IgD-negative memory B cell (primary cell): ENCODE results near the gene SYCN. TPM values are rescaled to one million over a fixed set of nuclear protein-coding genes. Genes with fewer than 3 reads are reported as not detected.
"Not testable (repeated sequence)": the region's sequence is repeated elsewhere in the genome, so short reads cannot be mapped to it uniquely, and the experiment has no call there.

Source experiments
- H3K27ac Mint-ChIP-seq, 3 donors: one replicate each; pipeline ENCODE4 v1.8.0; 2020 to 2022; ENCODE audit warnings: mild to moderate bottlenecking in 3 of 3, mixed read lengths in 3 of 3, moderate library complexity in 1 of 3
- H3K27me3 Mint-ChIP-seq: one replicate; pipeline ENCODE4 v1.8.0; 2021; ENCODE audit warnings: mixed read lengths
- H3K36me3 Mint-ChIP-seq: one replicate; pipeline ENCODE4 v1.8.0; 2020; ENCODE audit warnings: mild to moderate bottlenecking, mixed read lengths
- H3K4me1 Mint-ChIP-seq, 3 donors: one replicate each; pipeline ENCODE4 v1.8.0; 2020 to 2022; ENCODE audit warnings: mixed read lengths in 3 of 3, mild to moderate bottlenecking in 1 of 3
- H3K4me3 Mint-ChIP-seq, 4 donors: one replicate each; pipeline ENCODE4 v1.8.0; 2020 to 2022; ENCODE audit warnings: mild to moderate bottlenecking in 4 of 4, mixed read lengths in 4 of 4, moderate library complexity in 3 of 4
- H3K9me3 Mint-ChIP-seq, 3 donors: one replicate each; pipeline ENCODE4 v1.8.0; 2020 to 2021; ENCODE audit warnings: mixed read lengths in 3 of 3, mild to moderate bottlenecking in 1 of 3
- polyA plus RNA-seq: library from polyadenylated mRNA; unstranded; fragments of 300-500 nt; fragmentation: Illumina TruSeq; gene quantifications from one replicate; pipeline ENCODE4 v1.2.3, GENCODE V29; 2021

The SYCN gene
- polyA plus RNA-seq, 1 donor from 2014 or later = not detected

GRCh38 chr19:39238209-39238608, 34.1 kb upstream of the SYCN start:
- Mint-ChIP-seq H3K36me3 (no peaks in the 10 kb centered on the region), H3K4me1 (peaks cover 0 to 9% (median 8%) of the 10 kb centered on the region in 3 donors), H3K9me3 (no peaks in the 10 kb centered on the region), H3K27me3 (peaks cover 12% of the 10 kb centered on the region), H3K4me3 (peak overlapping the region in 2 of 4 donors; percentile 85 to 90), H3K27ac (no peak overlapping the region)

- no peaks in the 10 kb centered on the region for H3K9me3 Mint-ChIP-seq
- H3K4me1 Mint-ChIP-seq = peaks cover 0 to 9% (median 8%) of the 10 kb centered on the region in 3 donors
- H3K4me3 Mint-ChIP-seq = peak overlapping the region; percentile 43 to 90 (median 78)
- no peaks in the 10 kb centered on the region for H3K36me3 Mint-ChIP-seq
- H3K27me3 Mint-ChIP-seq = peaks cover 11% of the 10 kb centered on the region
- no peak overlapping the region for H3K27ac Mint-ChIP-seq
Measured at GRCh38 chr19:39237200-39238184, 33.4 kb upstream of the SYCN start.

- Mint-ChIP-seq H3K4me3 (no peak overlapping the region), H3K36me3 (no peaks in the 10 kb centered on the region), H3K4me1 (peaks cover 0 to 9% (median 8%) of the 10 kb centered on the region in 3 donors), H3K27me3 (peaks cover 11% of the 10 kb centered on the region), H3K9me3 (no peaks in the 10 kb centered on the region), H3K27ac (no peak overlapping the region)
Measured at GRCh38 chr19:39236527-39236926, 32.5 kb upstream of the SYCN start.

- Mint-ChIP-seq H3K27me3 (peaks cover 8% of the 10 kb centered on the region), H3K9me3 (peaks cover 0 to 4% (median 0%) of the 10 kb centered on the region in 3 donors), H3K27ac (no peak overlapping the region), H3K4me1 (peaks cover 0 to 4% (median 4%) of the 10 kb centered on the region in 3 donors), H3K36me3 (no peaks in the 10 kb centered on the region), H3K4me3 (no peak overlapping the region)
Measured at GRCh38 chr19:39232708-39233107, 28.6 kb upstream of the SYCN start.

GRCh38 chr19:39230096-39230764, 26.2 kb upstream of the SYCN start:
- peaks cover 5% of the 10 kb centered on the region for H3K27me3 Mint-ChIP-seq
- no peaks in the 10 kb centered on the region for H3K36me3 Mint-ChIP-seq
- H3K4me3 Mint-ChIP-seq = no peak overlapping the region
- no peaks in the 10 kb centered on the region for H3K4me1 Mint-ChIP-seq
- H3K27ac Mint-ChIP-seq = no peak overlapping the region
- H3K9me3 Mint-ChIP-seq = peaks cover 0 to 4% (median 0%) of the 10 kb centered on the region in 3 donors

GRCh38 chr19:39224910-39225309, 20.8 kb upstream of the SYCN start:
- Mint-ChIP-seq H3K9me3 (no peaks in the 10 kb centered on the region), H3K27me3 (peaks cover 34% of the 10 kb centered on the region), H3K27ac (no peak overlapping the region), H3K36me3 (no peaks in the 10 kb centered on the region), H3K4me1 (no peaks in the 10 kb centered on the region), H3K4me3 (no peak overlapping the region)

GRCh38 chr19:39223703-39224279, 19.7 kb upstream of the SYCN start:
- H3K27me3 Mint-ChIP-seq = peaks cover 38% of the 10 kb centered on the region
- no peak overlapping the region for H3K27ac Mint-ChIP-seq
- H3K4me1 Mint-ChIP-seq = peaks cover 0 to 1% (median 0%) of the 10 kb centered on the region in 3 donors

GRCh38 chr19:39219108-39219507, 15.0 kb upstream of the SYCN start:
- not testable (repeated sequence) for H3K27ac Mint-ChIP-seq, H3K4me3 Mint-ChIP-seq, H3K36me3 Mint-ChIP-seq, H3K9me3 Mint-ChIP-seq, H3K4me1 Mint-ChIP-seq
- H3K27me3 Mint-ChIP-seq = peaks cover 29% of the 10 kb centered on the region

More at GRCh38 chr19:39223703-39224279, 19.7 kb upstream of the SYCN start:
- Mint-ChIP-seq H3K4me3 (no peak overlapping the region), H3K9me3 (peaks cover 0 to 1% (median 0%) of the 10 kb centered on the region in 3 donors), H3K36me3 (peaks cover 3% of the 10 kb centered on the region)

GRCh38 chr19:39218230-39219007, 14.4 kb upstream of the SYCN start:
- Mint-ChIP-seq H3K36me3 (peaks cover 3% of the 10 kb centered on the region), H3K4me1 (peaks cover 0 to 1% (median 0%) of the 10 kb centered on the region in 3 donors), H3K4me3 (no peak overlapping the region), H3K27ac (no peak overlapping the region), H3K27me3 (peaks cover 23% of the 10 kb centered on the region), H3K9me3 (peaks cover 0 to 6% (median 5%) of the 10 kb centered on the region in 3 donors)

GRCh38 chr19:39217094-39217493, 13.0 kb upstream of the SYCN start:
- Mint-ChIP-seq H3K4me1 (peaks cover 0 to 1% (median 0%) of the 10 kb centered on the region in 3 donors), H3K9me3 (peaks cover 0 to 6% (median 5%) of the 10 kb centered on the region in 3 donors), H3K36me3 (peaks cover 3% of the 10 kb centered on the region), H3K27me3 (peaks cover 17% of the 10 kb centered on the region), H3K4me3 (no peak overlapping the region), H3K27ac (no peak overlapping the region)

GRCh38 chr19:39215323-39215722, 11.3 kb upstream of the SYCN start:
- H3K4me3 Mint-ChIP-seq, H3K27ac Mint-ChIP-seq, H3K9me3 Mint-ChIP-seq, H3K36me3 Mint-ChIP-seq, H3K4me1 Mint-ChIP-seq: not testable (repeated sequence)
- H3K27me3 Mint-ChIP-seq = peaks cover 11% of the 10 kb centered on the region

GRCh38 chr19:39212375-39212742, 8.3 kb upstream of the SYCN start:
- no peak overlapping the region for H3K4me3 Mint-ChIP-seq
- peaks cover 5% of the 10 kb centered on the region for H3K27me3 Mint-ChIP-seq
- H3K4me1 Mint-ChIP-seq = peaks cover 0 to 2% (median 0%) of the 10 kb centered on the region in 3 donors
- no peak overlapping the region for H3K27ac Mint-ChIP-seq
- peaks cover 0 to 5% (median 4%) of the 10 kb centered on the region in 3 donors for H3K9me3 Mint-ChIP-seq
- H3K36me3 Mint-ChIP-seq = no peaks in the 10 kb centered on the region

GRCh38 chr19:39211731-39212374, 7.8 kb upstream of the SYCN start:
- H3K4me3 Mint-ChIP-seq = no peak overlapping the region
- H3K27ac Mint-ChIP-seq = no peak overlapping the region
- peaks cover 0 to 4% (median under 1%) of the 10 kb centered on the region in 3 donors for H3K9me3 Mint-ChIP-seq
- H3K4me1 Mint-ChIP-seq = peaks cover 0 to 2% (median 0%) of the 10 kb centered on the region in 3 donors
- H3K27me3 Mint-ChIP-seq = peaks cover under 1% of the 10 kb centered on the region
- H3K36me3 Mint-ChIP-seq = no peaks in the 10 kb centered on the region

GRCh38 chr19:39209196-39209595, 5.1 kb upstream of the SYCN start:
- H3K27me3 Mint-ChIP-seq = peaks cover 6% of the 10 kb centered on the region
- no peak overlapping the region for H3K27ac Mint-ChIP-seq
- no peaks in the 10 kb centered on the region for H3K9me3 Mint-ChIP-seq
- no peak overlapping the region for H3K4me3 Mint-ChIP-seq
- peaks cover 0 to 2% (median 0%) of the 10 kb centered on the region in 3 donors for H3K4me1 Mint-ChIP-seq
- H3K36me3 Mint-ChIP-seq = no peaks in the 10 kb centered on the region
